ENCODE measurements around the gene SCNN1A. TPM values are rescaled to one million over a fixed set of nuclear protein-coding genes. Genes with fewer than 3 reads are reported as not detected.

Gene SCNN1A
- total RNA-seq, 2 experiments from 2014 or later = 0.35 to 1.0 TPM

DNA sequence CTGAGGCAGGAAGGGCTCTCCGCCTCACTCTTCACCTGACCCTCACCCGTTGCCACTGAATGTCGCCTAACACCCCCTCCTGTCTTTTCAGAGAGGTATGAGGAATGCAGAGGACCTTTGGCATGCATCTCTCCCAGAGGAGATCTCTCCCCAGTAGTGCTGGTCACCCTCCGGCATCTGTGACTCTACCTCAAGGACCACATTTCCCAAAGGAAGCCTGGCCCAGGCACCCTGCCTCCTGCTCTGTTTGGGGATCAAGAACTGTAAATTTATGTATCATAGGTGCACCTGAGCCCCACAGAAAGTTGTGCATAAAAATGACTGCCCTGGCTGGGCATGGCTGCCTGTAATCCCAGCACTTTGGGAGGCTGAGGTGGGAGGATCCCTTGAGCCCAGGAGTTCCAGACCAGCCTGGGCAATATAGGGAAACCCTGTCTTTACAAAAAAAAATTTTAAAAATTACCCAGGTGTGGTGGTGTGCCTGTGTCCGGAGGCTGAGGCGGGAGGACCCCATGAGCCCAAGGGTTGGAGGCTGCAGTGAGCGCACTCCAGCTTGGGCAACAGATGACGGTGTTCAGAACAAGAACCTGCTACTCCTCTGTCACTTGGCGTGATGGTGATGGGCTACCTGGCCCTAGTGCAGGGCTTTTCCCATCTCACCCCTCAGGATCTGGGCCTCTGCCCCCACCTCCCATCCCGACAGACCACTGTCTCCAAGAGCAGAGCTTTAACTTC lies 47.2 kb downstream of the SCNN1A start:
- Histone ChIP-seq H3K9me3 (ENCODE audit: low read length) (no peaks in the 10 kb centered on the region), H3K4me1 (ENCODE audit: insufficient read depth, low read length, poor library complexity, severe bottlenecking) (peaks cover 43% of the 10 kb centered on the region), H3K36me3 (ENCODE audit: insufficient read depth, low read length) (peaks cover 42% of the 10 kb centered on the region), H3K9me2 (ENCODE audit: insufficient read depth, low read length) (no peaks in the 10 kb centered on the region), H2AFZ (ENCODE audit: low read length) (no peak overlapping the region), H3K4me2 (ENCODE audit: low read length) (no peak overlapping the region), H3K27ac (ENCODE audit: low read depth, low read length, poor library complexity, severe bottlenecking) (no peak overlapping the region), H4K20me1 (ENCODE audit: insufficient read depth, low read length) (no peaks in the 10 kb centered on the region), H3K79me2 (ENCODE audit: insufficient read depth, low read depth, low read length) (no peaks in the 10 kb centered on the region), H3K4me3 (ENCODE audit: low read depth, low read length, poor library complexity, severe bottlenecking) (no peak overlapping the region)
- POLR2A ChIA-PET = no interaction called here
- DNase-seq (ENCODE audit: low spot score) = no peak
- no TSS peak for BruUV-seq (replicated peaks)
- TF ChIP-seq, protein P1, sequence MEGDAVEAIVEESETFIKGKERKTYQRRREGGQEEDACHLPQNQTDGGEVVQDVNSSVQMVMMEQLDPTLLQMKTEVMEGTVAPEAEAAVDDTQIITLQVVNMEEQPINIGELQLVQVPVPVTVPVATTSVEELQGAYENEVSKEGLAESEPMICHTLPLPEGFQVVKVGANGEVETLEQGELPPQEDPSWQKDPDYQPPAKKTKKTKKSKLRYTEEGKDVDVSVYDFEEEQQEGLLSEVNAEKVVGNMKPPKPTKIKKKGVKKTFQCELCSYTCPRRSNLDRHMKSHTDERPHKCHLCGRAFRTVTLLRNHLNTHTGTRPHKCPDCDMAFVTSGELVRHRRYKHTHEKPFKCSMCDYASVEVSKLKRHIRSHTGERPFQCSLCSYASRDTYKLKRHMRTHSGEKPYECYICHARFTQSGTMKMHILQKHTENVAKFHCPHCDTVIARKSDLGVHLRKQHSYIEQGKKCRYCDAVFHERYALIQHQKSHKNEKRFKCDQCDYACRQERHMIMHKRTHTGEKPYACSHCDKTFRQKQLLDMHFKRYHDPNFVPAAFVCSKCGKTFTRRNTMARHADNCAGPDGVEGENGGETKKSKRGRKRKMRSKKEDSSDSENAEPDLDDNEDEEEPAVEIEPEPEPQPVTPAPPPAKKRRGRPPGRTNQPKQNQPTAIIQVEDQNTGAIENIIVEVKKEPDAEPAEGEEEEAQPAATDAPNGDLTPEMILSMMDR (conservative IDR thresholded peaks at IDR 0.05; ENCODE audit: low read length) = no peak
- no peak for TF ChIP-seq EZH2phosphoT487 (IDR thresholded peaks at IDR 0.05; ENCODE audit: borderline replicate concordance, low read depth, low read length)
- CTCF ChIA-PET (ENCODE audit: unreplicated experiment) = interaction anchor here (0.6 kb wide), 1 partner anchor 137 kb away, joined by 3 read pairs; no protein-coding TSS in a partner anchor
- intact Hi-C loops (cut with micrococcal nuclease; ENCODE audit: unreplicated experiment) = no loop called here

DNA sequence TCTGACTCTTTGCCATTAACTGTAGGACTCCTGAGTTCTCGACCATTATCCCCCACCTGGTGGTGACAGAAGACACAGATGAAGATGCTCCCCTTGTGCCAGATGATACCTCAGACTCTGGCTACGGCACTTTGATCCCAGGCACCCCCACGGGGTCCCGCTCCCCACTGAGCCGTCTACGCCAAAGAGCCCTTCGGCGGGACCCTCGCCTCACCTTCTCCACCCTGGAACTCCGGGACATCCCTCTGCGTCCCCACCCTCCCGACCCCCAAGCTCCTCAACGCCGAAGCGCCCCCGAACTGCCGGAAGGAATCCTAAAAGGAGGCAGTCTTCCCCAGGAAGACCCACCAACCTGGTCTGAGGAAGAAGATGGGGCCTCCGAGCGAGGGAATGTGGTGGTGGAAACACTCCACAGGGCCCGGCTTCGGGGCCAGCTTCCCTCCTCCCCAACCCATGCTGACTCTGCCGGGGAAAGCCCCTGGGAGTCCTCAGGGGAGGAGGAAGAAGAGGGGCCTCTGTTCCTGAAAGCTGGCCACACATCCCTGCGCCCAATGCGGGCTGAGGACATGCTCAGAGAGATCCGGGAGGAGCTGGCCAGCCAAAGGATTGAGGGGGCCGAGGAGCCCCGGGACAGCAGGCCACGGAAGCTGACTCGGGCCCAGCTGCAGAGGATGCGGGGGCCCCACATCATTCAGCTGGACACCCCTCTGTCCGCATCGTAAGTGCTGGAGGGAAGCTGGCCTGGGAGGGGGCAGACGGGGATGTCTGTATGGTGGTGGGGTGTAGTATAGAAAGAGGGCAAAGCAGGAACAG lies 47.9 kb downstream of the SCNN1A start:
- BruUV-seq (replicated peaks) = no TSS peak
- POLR2A ChIA-PET = interaction anchor here (1.2 kb wide), 1 partner anchor 12 kb away, joined by 5 read pairs; no protein-coding TSS in a partner anchor

More for the DNA sequence above, 47.9 kb downstream of the SCNN1A start:
- no peak overlapping the region for H3K4me2 ChIP-seq (ENCODE audit: low read length)
- no peak overlapping the region for H3K27ac ChIP-seq (ENCODE audit: low read depth, low read length, poor library complexity, severe bottlenecking)
- H3K9me3 ChIP-seq (ENCODE audit: low read length) = no peaks in the 10 kb centered on the region
- intact Hi-C loops (cut with micrococcal nuclease; ENCODE audit: unreplicated experiment) = no loop called here
- H3K9me2 ChIP-seq (ENCODE audit: insufficient read depth, low read length) = no peaks in the 10 kb centered on the region
- no peaks in the 10 kb centered on the region for H3K79me2 ChIP-seq (ENCODE audit: insufficient read depth, low read depth, low read length)
- CTCF ChIA-PET (ENCODE audit: unreplicated experiment) = interaction anchor here (0.9 kb wide), 1 partner anchor 8 kb away, joined by 3 read pairs; no protein-coding TSS in a partner anchor
- no peak overlapping the region for H3K4me3 ChIP-seq (ENCODE audit: low read depth, low read length, poor library complexity, severe bottlenecking)
- TF ChIP-seq, protein P1 (conservative IDR thresholded peaks at IDR 0.05; ENCODE audit: low read length) = no peak
- no peak for TF ChIP-seq EZH2phosphoT487 (IDR thresholded peaks at IDR 0.05; ENCODE audit: borderline replicate concordance, low read depth, low read length)
- peaks cover 47% of the 10 kb centered on the region for H3K4me1 ChIP-seq (ENCODE audit: insufficient read depth, low read length, poor library complexity, severe bottlenecking)
- no peaks in the 10 kb centered on the region for H4K20me1 ChIP-seq (ENCODE audit: insufficient read depth, low read length)
- no peak for DNase-seq (ENCODE audit: low spot score)
- H3K36me3 ChIP-seq (ENCODE audit: insufficient read depth, low read length) = peaks cover 34% of the 10 kb centered on the region
- H2AFZ ChIP-seq (ENCODE audit: low read length) = no peak overlapping the region
